Measurements from ENCODE around the gene ZSWIM6.

DNA sequence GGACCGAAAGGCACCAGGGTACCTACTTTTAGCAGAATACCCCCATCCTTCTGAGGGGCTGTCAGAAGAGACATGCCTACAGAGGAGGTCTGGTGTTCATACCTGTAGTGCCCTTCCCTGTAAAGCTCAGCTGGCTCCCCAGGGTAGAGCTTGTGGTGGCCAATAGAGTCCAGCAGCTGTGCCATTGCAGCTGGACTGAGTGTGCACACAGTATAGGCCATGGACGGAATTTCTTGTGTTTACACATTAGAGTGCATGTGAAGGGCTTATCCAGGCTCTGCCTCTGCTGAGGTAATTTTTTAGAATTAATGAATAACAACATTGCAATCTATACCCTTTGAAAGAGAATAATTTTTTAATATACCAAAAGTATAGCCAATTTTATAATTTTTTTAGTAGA is 191.0 kb downstream of the ZSWIM6 start:
- TF ChIP-seq CTCF (conservative IDR thresholded peaks at IDR 0.05; ENCODE audit: low read depth in 2 of 2) (no peak), ETS1 (IDR thresholded peaks at IDR 0.05) (no peak), EZH2 (IDR thresholded peaks at IDR 0.05; ENCODE audit: low read depth, unreplicated experiment) (no peak), POLR2AphosphoS5 (IDR thresholded peaks at IDR 0.05; ENCODE audit: low read depth) (no peak), EZH2phosphoT487 (IDR thresholded peaks at IDR 0.05; ENCODE audit: unreplicated experiment) (no peak), JUNB (IDR thresholded peaks at IDR 0.05; ENCODE audit: unreplicated experiment) (no peak)
- TF ChIP-seq, protein P1, sequence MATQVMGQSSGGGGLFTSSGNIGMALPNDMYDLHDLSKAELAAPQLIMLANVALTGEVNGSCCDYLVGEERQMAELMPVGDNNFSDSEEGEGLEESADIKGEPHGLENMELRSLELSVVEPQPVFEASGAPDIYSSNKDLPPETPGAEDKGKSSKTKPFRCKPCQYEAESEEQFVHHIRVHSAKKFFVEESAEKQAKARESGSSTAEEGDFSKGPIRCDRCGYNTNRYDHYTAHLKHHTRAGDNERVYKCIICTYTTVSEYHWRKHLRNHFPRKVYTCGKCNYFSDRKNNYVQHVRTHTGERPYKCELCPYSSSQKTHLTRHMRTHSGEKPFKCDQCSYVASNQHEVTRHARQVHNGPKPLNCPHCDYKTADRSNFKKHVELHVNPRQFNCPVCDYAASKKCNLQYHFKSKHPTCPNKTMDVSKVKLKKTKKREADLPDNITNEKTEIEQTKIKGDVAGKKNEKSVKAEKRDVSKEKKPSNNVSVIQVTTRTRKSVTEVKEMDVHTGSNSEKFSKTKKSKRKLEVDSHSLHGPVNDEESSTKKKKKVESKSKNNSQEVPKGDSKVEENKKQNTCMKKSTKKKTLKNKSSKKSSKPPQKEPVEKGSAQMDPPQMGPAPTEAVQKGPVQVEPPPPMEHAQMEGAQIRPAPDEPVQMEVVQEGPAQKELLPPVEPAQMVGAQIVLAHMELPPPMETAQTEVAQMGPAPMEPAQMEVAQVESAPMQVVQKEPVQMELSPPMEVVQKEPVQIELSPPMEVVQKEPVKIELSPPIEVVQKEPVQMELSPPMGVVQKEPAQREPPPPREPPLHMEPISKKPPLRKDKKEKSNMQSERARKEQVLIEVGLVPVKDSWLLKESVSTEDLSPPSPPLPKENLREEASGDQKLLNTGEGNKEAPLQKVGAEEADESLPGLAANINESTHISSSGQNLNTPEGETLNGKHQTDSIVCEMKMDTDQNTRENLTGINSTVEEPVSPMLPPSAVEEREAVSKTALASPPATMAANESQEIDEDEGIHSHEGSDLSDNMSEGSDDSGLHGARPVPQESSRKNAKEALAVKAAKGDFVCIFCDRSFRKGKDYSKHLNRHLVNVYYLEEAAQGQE (IDR thresholded peaks at IDR 0.05; ENCODE audit: unreplicated experiment), result no peak

Data from GM23338 (cell line).